Measurements from ENCODE around the gene GAB2.

Gene GAB2

GRCh38 chr11:78417888-78418583 is 416 bp upstream of the GAB2 start:
- Histone ChIP-seq H3K4me3 (ENCODE audit: low read depth, low read length) (peak overlapping the region; percentile 85), H3K27ac (ENCODE audit: low read depth, low read length) (peak overlapping the region; percentile 31; the same call in 1 of the 2 replicates), H2AFZ (ENCODE audit: low read length, unreplicated experiment) (peak overlapping the region; percentile 66), H3K79me2 (ENCODE audit: control insufficient read depth, insufficient read depth, low read length, unreplicated experiment) (peaks cover 5% of the 10 kb centered on the region), H3K36me3 (ENCODE audit: insufficient read depth, low read length) (no peaks in the 10 kb centered on the region), H3K4me1 (ENCODE audit: control insufficient read depth, insufficient read depth, low read length, unreplicated experiment) (peaks cover 32% of the 10 kb centered on the region), H3K27me3 (ENCODE audit: insufficient read depth, low read length) (no peaks in the 10 kb centered on the region)

GRCh38 chr11:78416285-78417174 is 1.1 kb downstream of the GAB2 start:
- H3K27ac ChIP-seq (ENCODE audit: low read depth, low read length) = peak overlapping the region; percentile 79
- peak overlapping the region; percentile 74 for H3K4me3 ChIP-seq (ENCODE audit: low read depth, low read length)
- H3K27me3 ChIP-seq (ENCODE audit: insufficient read depth, low read length) = no peaks in the 10 kb centered on the region
- H3K36me3 ChIP-seq (ENCODE audit: insufficient read depth, low read length) = no peaks in the 10 kb centered on the region
- H2AFZ ChIP-seq (ENCODE audit: low read length, unreplicated experiment) = peak overlapping the region; percentile 36
- peaks cover 5% of the 10 kb centered on the region for H3K79me2 ChIP-seq (ENCODE audit: control insufficient read depth, insufficient read depth, low read length, unreplicated experiment)
- H3K4me1 ChIP-seq (ENCODE audit: control insufficient read depth, insufficient read depth, low read length, unreplicated experiment) = peaks cover 32% of the 10 kb centered on the region

GRCh38 chr11:78415338-78415737 is 2.3 kb downstream of the GAB2 start:
- Histone ChIP-seq H3K79me2 (ENCODE audit: control insufficient read depth, insufficient read depth, low read length, unreplicated experiment) (peaks cover 5% of the 10 kb centered on the region), H2AFZ (ENCODE audit: low read length, unreplicated experiment) (no peak overlapping the region), H3K27ac (ENCODE audit: low read depth, low read length) (0 out of 2 replicates have a peak overlapping the region, but pooled peaks have one; percentile 12), H3K4me1 (ENCODE audit: control insufficient read depth, insufficient read depth, low read length, unreplicated experiment) (peaks cover 24% of the 10 kb centered on the region), H3K27me3 (ENCODE audit: insufficient read depth, low read length) (no peaks in the 10 kb centered on the region), H3K36me3 (ENCODE audit: insufficient read depth, low read length) (no peaks in the 10 kb centered on the region), H3K4me3 (ENCODE audit: low read depth, low read length) (no peak overlapping the region)

- H3K4me3 ChIP-seq (ENCODE audit: low read depth, low read length) = no peak overlapping the region
- no peak overlapping the region for H3K27ac ChIP-seq (ENCODE audit: low read depth, low read length)
- no peaks in the 10 kb centered on the region for H3K27me3 ChIP-seq (ENCODE audit: insufficient read depth, low read length)
- no peak overlapping the region for H2AFZ ChIP-seq (ENCODE audit: low read length, unreplicated experiment)
- H3K79me2 ChIP-seq (ENCODE audit: control insufficient read depth, insufficient read depth, low read length, unreplicated experiment) = peaks cover 5% of the 10 kb centered on the region
- H3K36me3 ChIP-seq (ENCODE audit: insufficient read depth, low read length) = no peaks in the 10 kb centered on the region
- H3K4me1 ChIP-seq (ENCODE audit: control insufficient read depth, insufficient read depth, low read length, unreplicated experiment) = peaks cover 16% of the 10 kb centered on the region
Measured at GRCh38 chr11:78414321-78415051, 3.1 kb downstream of the GAB2 start.

GRCh38 chr11:78408619-78409018 is 9.0 kb downstream of the GAB2 start:
- Histone ChIP-seq H3K4me1 (ENCODE audit: control insufficient read depth, insufficient read depth, low read length, unreplicated experiment) (no peaks in the 10 kb centered on the region), H3K79me2 (ENCODE audit: control insufficient read depth, insufficient read depth, low read length, unreplicated experiment) (no peaks in the 10 kb centered on the region), H3K27me3 (ENCODE audit: insufficient read depth, low read length) (no peaks in the 10 kb centered on the region), H2AFZ (ENCODE audit: low read length, unreplicated experiment) (no peak overlapping the region), H3K27ac (ENCODE audit: low read depth, low read length) (no peak overlapping the region), H3K36me3 (ENCODE audit: insufficient read depth, low read length) (no peaks in the 10 kb centered on the region), H3K4me3 (ENCODE audit: low read depth, low read length) (no peak overlapping the region)

GRCh38 chr11:78406568-78407196 is 10.9 kb downstream of the GAB2 start:
- H3K27ac ChIP-seq (ENCODE audit: low read depth, low read length) = no peak overlapping the region
- H3K79me2 ChIP-seq (ENCODE audit: control insufficient read depth, insufficient read depth, low read length, unreplicated experiment) = no peaks in the 10 kb centered on the region

GRCh38 chr11:78405805-78406204 is 11.8 kb downstream of the GAB2 start:
- no peaks in the 10 kb centered on the region for H3K27me3 ChIP-seq (ENCODE audit: insufficient read depth, low read length)
- no peak overlapping the region for H2AFZ ChIP-seq (ENCODE audit: low read length, unreplicated experiment)
- H3K27ac ChIP-seq (ENCODE audit: low read depth, low read length) = no peak overlapping the region
- H3K4me3 ChIP-seq (ENCODE audit: low read depth, low read length) = no peak overlapping the region
- no peaks in the 10 kb centered on the region for H3K36me3 ChIP-seq (ENCODE audit: insufficient read depth, low read length)
- no peaks in the 10 kb centered on the region for H3K4me1 ChIP-seq (ENCODE audit: control insufficient read depth, insufficient read depth, low read length, unreplicated experiment)
- no peaks in the 10 kb centered on the region for H3K79me2 ChIP-seq (ENCODE audit: control insufficient read depth, insufficient read depth, low read length, unreplicated experiment)

More at GRCh38 chr11:78406568-78407196, 10.9 kb downstream of the GAB2 start:
- Histone ChIP-seq H3K4me3 (ENCODE audit: low read depth, low read length) (no peak overlapping the region), H3K36me3 (ENCODE audit: insufficient read depth, low read length) (no peaks in the 10 kb centered on the region), H3K27me3 (ENCODE audit: insufficient read depth, low read length) (no peaks in the 10 kb centered on the region), H2AFZ (ENCODE audit: low read length, unreplicated experiment) (no peak overlapping the region), H3K4me1 (ENCODE audit: control insufficient read depth, insufficient read depth, low read length, unreplicated experiment) (no peaks in the 10 kb centered on the region)

- Histone ChIP-seq H3K36me3 (ENCODE audit: insufficient read depth, low read length) (no peaks in the 10 kb centered on the region), H3K27me3 (ENCODE audit: insufficient read depth, low read length) (no peaks in the 10 kb centered on the region), H3K4me1 (ENCODE audit: control insufficient read depth, insufficient read depth, low read length, unreplicated experiment) (no peaks in the 10 kb centered on the region), H3K4me3 (ENCODE audit: low read depth, low read length) (no peak overlapping the region), H3K79me2 (ENCODE audit: control insufficient read depth, insufficient read depth, low read length, unreplicated experiment) (no peaks in the 10 kb centered on the region), H3K27ac (ENCODE audit: low read depth, low read length) (no peak overlapping the region), H2AFZ (ENCODE audit: low read length, unreplicated experiment) (no peak overlapping the region)
Measured at GRCh38 chr11:78403781-78404180, 13.8 kb downstream of the GAB2 start.

- Histone ChIP-seq H3K79me2 (ENCODE audit: control insufficient read depth, insufficient read depth, low read length, unreplicated experiment) (no peaks in the 10 kb centered on the region), H3K4me3 (ENCODE audit: low read depth, low read length) (no peak overlapping the region), H3K4me1 (ENCODE audit: control insufficient read depth, insufficient read depth, low read length, unreplicated experiment) (no peaks in the 10 kb centered on the region), H2AFZ (ENCODE audit: low read length, unreplicated experiment) (no peak overlapping the region), H3K36me3 (ENCODE audit: insufficient read depth, low read length) (no peaks in the 10 kb centered on the region), H3K27ac (ENCODE audit: low read depth, low read length) (no peak overlapping the region), H3K27me3 (ENCODE audit: insufficient read depth, low read length) (no peaks in the 10 kb centered on the region)
Measured at GRCh38 chr11:78402847-78403246, 14.8 kb downstream of the GAB2 start.

GRCh38 chr11:78400702-78401101 is 16.9 kb downstream of the GAB2 start:
- Histone ChIP-seq H3K27ac (ENCODE audit: low read depth, low read length) (no peak overlapping the region), H3K79me2 (ENCODE audit: control insufficient read depth, insufficient read depth, low read length, unreplicated experiment) (no peaks in the 10 kb centered on the region), H3K36me3 (ENCODE audit: insufficient read depth, low read length) (no peaks in the 10 kb centered on the region), H3K27me3 (ENCODE audit: insufficient read depth, low read length) (no peaks in the 10 kb centered on the region), H2AFZ (ENCODE audit: low read length, unreplicated experiment) (no peak overlapping the region), H3K4me3 (ENCODE audit: low read depth, low read length) (no peak overlapping the region), H3K4me1 (ENCODE audit: control insufficient read depth, insufficient read depth, low read length, unreplicated experiment) (no peaks in the 10 kb centered on the region)
